GM12872 (cell line): Measurements from ENCODE around the gene XAF1.

ENCODE experiments used
- TF ChIP-seq, protein P1 (sequence below): IDR thresholded peaks from 3 replicates; pipeline ENCODE4 v1.5.1; 2011; ENCODE audit warnings: low read depth, mild to moderate bottlenecking, low read length, moderate library complexity; ENCODE audit not compliant: insufficient read depth

The XAF1 gene

DNA sequence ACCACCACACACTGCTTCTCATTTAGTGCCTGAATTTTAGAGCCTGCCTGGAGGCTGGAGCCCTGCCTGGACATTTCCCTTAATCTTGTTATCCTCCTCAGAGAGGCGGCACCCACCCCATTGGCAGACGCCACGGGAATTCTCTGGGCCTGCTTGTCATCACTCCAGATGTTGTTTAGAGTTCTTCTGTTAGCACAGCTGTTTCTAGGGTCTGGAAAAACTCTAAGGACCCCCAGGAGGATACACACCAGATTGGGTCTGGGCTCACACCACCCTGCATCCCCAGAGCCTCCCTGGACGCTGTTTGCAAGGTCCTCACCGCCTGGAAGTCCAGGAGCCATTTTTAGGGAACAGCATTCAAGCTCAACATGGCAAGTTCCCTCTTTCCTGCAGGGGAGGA, 565 bp upstream of the XAF1 start:
- TF ChIP-seq, protein P1, sequence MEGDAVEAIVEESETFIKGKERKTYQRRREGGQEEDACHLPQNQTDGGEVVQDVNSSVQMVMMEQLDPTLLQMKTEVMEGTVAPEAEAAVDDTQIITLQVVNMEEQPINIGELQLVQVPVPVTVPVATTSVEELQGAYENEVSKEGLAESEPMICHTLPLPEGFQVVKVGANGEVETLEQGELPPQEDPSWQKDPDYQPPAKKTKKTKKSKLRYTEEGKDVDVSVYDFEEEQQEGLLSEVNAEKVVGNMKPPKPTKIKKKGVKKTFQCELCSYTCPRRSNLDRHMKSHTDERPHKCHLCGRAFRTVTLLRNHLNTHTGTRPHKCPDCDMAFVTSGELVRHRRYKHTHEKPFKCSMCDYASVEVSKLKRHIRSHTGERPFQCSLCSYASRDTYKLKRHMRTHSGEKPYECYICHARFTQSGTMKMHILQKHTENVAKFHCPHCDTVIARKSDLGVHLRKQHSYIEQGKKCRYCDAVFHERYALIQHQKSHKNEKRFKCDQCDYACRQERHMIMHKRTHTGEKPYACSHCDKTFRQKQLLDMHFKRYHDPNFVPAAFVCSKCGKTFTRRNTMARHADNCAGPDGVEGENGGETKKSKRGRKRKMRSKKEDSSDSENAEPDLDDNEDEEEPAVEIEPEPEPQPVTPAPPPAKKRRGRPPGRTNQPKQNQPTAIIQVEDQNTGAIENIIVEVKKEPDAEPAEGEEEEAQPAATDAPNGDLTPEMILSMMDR, result no peak

DNA sequence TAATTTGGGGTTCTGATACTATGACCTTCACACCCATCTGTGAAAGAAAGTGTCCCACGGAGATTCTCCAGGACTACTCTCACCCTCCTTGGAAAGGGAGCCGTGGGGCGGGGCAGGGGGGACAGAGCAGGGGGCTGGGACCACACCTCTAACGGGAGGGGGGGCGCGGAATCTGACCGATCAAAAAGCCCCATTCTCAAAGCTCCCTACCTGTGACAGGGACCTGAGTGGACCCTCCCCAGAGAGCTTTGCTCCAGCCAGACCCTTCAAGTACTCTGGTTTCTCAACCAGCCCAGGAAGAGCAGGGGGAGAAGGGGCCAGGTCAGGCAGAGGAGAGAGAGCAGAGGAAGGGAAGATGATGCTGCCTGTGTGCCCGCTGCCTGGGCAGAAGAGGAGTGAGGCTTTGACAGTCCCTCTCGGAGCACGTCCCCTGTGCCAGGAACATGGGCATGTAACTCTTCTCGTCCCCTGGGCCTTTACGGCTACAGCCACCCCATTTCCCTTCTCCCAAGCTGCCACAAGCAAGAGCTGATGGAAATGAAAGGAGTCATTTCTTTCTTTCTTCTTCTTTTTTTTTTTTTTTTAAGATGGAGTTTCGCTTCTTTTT, 682 bp downstream of the XAF1 start:
- TF ChIP-seq, protein P1, result no peak

DNA sequence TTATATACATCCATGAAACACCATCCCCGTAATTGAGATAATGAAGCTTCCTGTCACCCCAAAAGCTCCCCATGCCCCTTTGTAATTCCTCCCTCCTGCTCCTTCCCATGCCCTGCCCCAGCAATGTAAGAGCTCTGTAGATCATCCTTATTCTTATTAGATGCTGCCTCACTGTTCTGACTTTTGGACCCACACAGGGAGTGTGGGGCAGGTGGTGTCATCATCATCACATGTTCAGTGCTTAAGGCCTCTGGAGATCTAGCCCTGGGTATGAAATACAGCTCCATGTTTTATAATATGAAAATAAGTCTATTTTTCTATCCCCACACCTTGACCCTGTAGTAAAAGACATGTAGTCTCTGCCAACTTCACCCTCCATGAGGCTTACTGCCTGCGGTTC, 1.9 kb downstream of the XAF1 start:
- TF ChIP-seq, protein P1, result no peak

GRCh38 chr17:6761779-6762178, 5.9 kb downstream of the XAF1 start:
- TF ChIP-seq, protein P1, result no peak

- TF ChIP-seq, protein P1, result no peak
These were observed 12.6 kb downstream of the XAF1 start for GRCh38 chr17:6768447-6768846.

GRCh38 chr17:6772016-6772415, 16.2 kb downstream of the XAF1 start:
- TF ChIP-seq, protein P1, result no peak

DNA sequence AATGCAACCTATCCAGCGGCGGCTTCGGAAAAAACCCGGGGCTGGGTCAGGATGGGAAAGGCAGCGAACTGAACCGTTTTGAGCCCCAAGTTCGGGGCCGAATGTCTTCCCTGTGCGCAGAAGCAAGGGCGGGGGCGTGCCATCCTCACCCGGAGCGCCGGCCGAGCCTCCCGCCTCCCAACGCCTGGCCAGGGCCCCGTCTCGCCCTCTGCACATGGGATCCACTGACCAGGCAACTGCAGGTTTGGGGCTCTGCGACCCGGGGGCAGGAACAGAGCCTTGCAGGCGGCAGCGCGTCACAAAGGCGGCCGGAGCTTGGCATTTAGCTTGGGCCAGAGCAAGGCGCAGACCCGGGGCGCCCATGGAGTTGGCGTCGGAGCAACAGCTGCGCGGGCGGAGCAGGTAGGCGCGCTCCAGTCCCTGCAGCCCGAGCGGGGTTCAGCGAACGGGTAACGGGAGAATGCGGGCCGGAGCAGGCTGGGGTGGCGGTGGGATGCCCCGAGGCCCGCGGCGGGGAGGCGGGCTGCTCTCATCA, 20.1 kb downstream of the XAF1 start, which contains the start of gene FBXO39:
Gene FBXO39, plus strand, starts transcription at position 345 of the 535 bp plus-strand sequence. CDS start 3,654 bp downstream, outside the sequence.
- TF ChIP-seq, protein P1, result no peak
